Type B pancreatic cell (in vitro differentiated cells): ENCODE results near the gene HIBCH. TPM values are rescaled to one million over a fixed set of nuclear protein-coding genes. Genes with fewer than 3 reads are reported as not detected.

ENCODE experiments used
- DNase-seq: peaks from one replicate; pipeline ENCODE4 v3.0.0; 2021; ENCODE audit warnings: mixed read lengths; ENCODE audit not compliant: unreplicated experiment; ENCODE audit errors: extremely low spot score
- H3K27ac Mint-ChIP-seq: 2 replicates; pipeline ENCODE4 v1.8.0; 2021; ENCODE audit warnings: mild to moderate bottlenecking, mixed read lengths
- H3K27me3 Mint-ChIP-seq: 2 replicates; pipeline ENCODE4 v1.8.0; 2021; ENCODE audit warnings: mixed read lengths
- H3K36me3 Mint-ChIP-seq: 2 replicates; pipeline ENCODE4 v1.8.0; 2021; ENCODE audit warnings: mixed read lengths
- H3K4me1 Mint-ChIP-seq: one replicate; pipeline ENCODE4 v1.8.0; 2021; ENCODE audit warnings: mixed read lengths; ENCODE audit not compliant: unreplicated experiment
- H3K4me3 Mint-ChIP-seq: 2 replicates; pipeline ENCODE4 v1.8.0; 2021; ENCODE audit warnings: mild to moderate bottlenecking, mixed read lengths
- H3K9me3 Mint-ChIP-seq: 2 replicates; pipeline ENCODE4 v1.8.0; 2021; ENCODE audit warnings: mixed read lengths
- CTCF ChIP-seq: fragments of 200-600 bp; sonication (generic); conservative IDR thresholded peaks from 2 replicates; pipeline ENCODE4 v1.5.0; 2021; ENCODE audit warnings: antibody characterized with exemption, mild to moderate bottlenecking
- total RNA-seq: library from RNA; stranded (reverse); gene quantifications from 2 replicates; pipeline ENCODE4 v1.2.1, GENCODE V29; 2021; ENCODE audit warnings: low replicate concordance

Gene HIBCH
- total RNA-seq, 1 donor from 2014 or later: 46.6 TPM

GRCh38 chr2:190170673-190171072, 149.0 kb downstream of the HIBCH start:
- Mint-ChIP-seq H3K4me1 (no peaks in the 10 kb centered on the region), H3K9me3 (peaks cover 10% of the 10 kb centered on the region), H3K36me3 (no peaks in the 10 kb centered on the region), H3K27ac (no peak overlapping the region), H3K4me3 (no peak overlapping the region), H3K27me3 (no peaks in the 10 kb centered on the region)
- TF ChIP-seq CTCF: no peak
- DNase-seq: no peak

GRCh38 chr2:190169221-190170072, 150.2 kb downstream of the HIBCH start:
- H3K4me1 Mint-ChIP-seq: no peaks in the 10 kb centered on the region
- H3K27ac Mint-ChIP-seq: no peak overlapping the region
- no peak for DNase-seq
- H3K9me3 Mint-ChIP-seq: peaks cover 10% of the 10 kb centered on the region
- H3K36me3 Mint-ChIP-seq: no peaks in the 10 kb centered on the region
- no peak for TF ChIP-seq CTCF
- H3K4me3 Mint-ChIP-seq: no peak overlapping the region
- H3K27me3 Mint-ChIP-seq: no peaks in the 10 kb centered on the region

- no peak for DNase-seq
- H3K27me3 Mint-ChIP-seq: no peaks in the 10 kb centered on the region
These were observed 151.9 kb downstream of the HIBCH start for GRCh38 chr2:190167702-190168101.

DNA sequence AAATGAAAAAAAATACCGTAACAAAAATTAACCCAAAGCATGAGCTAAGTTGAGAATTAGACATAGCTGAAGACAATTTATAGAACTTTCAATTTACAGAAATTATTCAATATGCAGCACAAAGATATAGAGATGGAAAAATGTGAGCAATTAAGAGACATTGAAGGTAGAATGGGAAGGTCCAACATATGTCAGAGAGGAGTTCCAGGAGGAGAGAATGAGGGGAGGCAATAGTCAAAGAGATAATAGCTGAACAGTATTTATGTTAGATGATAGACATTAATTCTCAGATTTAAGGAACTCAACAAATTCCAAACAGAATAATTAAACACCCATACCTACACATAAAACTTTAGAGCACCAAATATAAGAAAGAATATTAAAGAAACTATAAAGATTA, 154.1 kb downstream of the HIBCH start:
- no peak overlapping the region for H3K27ac Mint-ChIP-seq
- no peak for DNase-seq
- no peaks in the 10 kb centered on the region for H3K9me3 Mint-ChIP-seq
- TF ChIP-seq CTCF: no peak
- no peaks in the 10 kb centered on the region for H3K27me3 Mint-ChIP-seq
- no peak overlapping the region for H3K4me3 Mint-ChIP-seq
- H3K4me1 Mint-ChIP-seq: no peaks in the 10 kb centered on the region
- H3K36me3 Mint-ChIP-seq: no peaks in the 10 kb centered on the region

More at GRCh38 chr2:190167702-190168101, 151.9 kb downstream of the HIBCH start:
- Mint-ChIP-seq H3K9me3 (no peaks in the 10 kb centered on the region), H3K4me1 (no peaks in the 10 kb centered on the region), H3K4me3 (no peak overlapping the region), H3K27ac (no peak overlapping the region), H3K36me3 (no peaks in the 10 kb centered on the region)
- no peak for TF ChIP-seq CTCF

DNA sequence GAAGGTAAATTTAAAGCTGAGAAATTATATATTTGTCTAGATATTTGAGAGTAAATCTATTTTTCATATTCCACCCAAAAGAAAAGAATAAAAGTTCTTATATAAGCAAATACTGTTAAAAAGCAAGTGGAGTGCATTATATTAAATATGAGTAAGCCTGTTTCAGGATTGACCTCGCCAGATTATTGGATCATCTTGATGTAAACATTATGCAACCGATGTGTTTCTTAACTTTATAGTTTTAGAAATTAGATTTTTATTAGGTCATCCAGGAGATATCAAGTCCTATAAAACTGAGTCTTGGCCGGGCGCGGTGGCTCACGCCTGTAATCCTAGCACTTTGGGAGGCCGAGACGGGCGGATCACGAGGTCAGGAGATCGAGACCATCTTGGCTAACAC, 156.8 kb downstream of the HIBCH start:
- Mint-ChIP-seq H3K27ac (no peak overlapping the region), H3K4me3 (no peak overlapping the region), H3K36me3 (no peaks in the 10 kb centered on the region), H3K4me1 (peaks cover 3% of the 10 kb centered on the region), H3K27me3 (no peaks in the 10 kb centered on the region), H3K9me3 (no peaks in the 10 kb centered on the region)
- DNase-seq: no peak
- no peak for TF ChIP-seq CTCF
